Gastrocnemius medialis (tissue), 4 donors: Measurements from ENCODE around the gene ATP9B. TPM values are rescaled to one million over a fixed set of nuclear protein-coding genes. Genes with fewer than 3 reads are reported as not detected.

Experiments
- ATAC-seq, 2 donors: fragments of 150-250 bp; one replicate each; pipeline ENCODE4 v1.9.1; 2016
- DNase-seq, 2 donors: peaks; one replicate each; pipeline ENCODE4 v3.0.0-alpha.2; 2019
- H3K27ac ChIP-seq, 4 donors: fragments of 200-600 bp; sonication (generic); 1 replicate in 1 of 4; 2 replicates in 3 of 4; pipeline ENCODE4 v1.5.1; 2016 to 2018; ENCODE audit warnings: mild to moderate bottlenecking in 2 of 4, moderate library complexity in 1 of 4
- H3K27me3 ChIP-seq, 3 donors: fragments of 200-600 bp; sonication (generic) in 2 of 3; 1 replicate in 1 of 3; 2 replicates in 2 of 3; pipeline versions ENCODE4 v1.5.1 to v1.6.0; 2016 to 2019; ENCODE audit warnings: mild to moderate bottlenecking in 1 of 3, moderate library complexity in 1 of 3
- H3K36me3 ChIP-seq, 2 donors: fragments of 200-600 bp; sonication (generic) in 1 of 2; one replicate each; pipeline ENCODE4 v1.5.1; 2017 to 2018
- H3K4me1 ChIP-seq, 2 donors: fragments of 200-600 bp; sonication (generic) in 1 of 2; one replicate each; pipeline ENCODE4 v1.5.1; 2016 to 2017; ENCODE audit warnings: mild to moderate bottlenecking in 2 of 2
- H3K4me3 ChIP-seq, 4 donors: fragments of 200-600 bp; sonication (generic) in 3 of 4; 1 replicate in 1 of 4; 2 replicates in 3 of 4; pipeline ENCODE4 v1.5.1; 2016 to 2019; ENCODE audit warnings: mild to moderate bottlenecking in 2 of 4
- H3K9me3 ChIP-seq, 3 donors: fragments of 200-600 bp; sonication (generic) in 2 of 3; 1 replicate in 1 of 3; 2 replicates in 2 of 3; pipeline ENCODE4 v1.5.1; 2016 to 2019
- POLR2A ChIP-seq, 2 donors: fragments of 450-650 bp; IDR thresholded peaks; one replicate each; pipeline ENCODE4 v1.6.1; 2017; ENCODE audit warnings: antibody characterized with exemption in 2 of 2, mild to moderate bottlenecking in 2 of 2, moderate library complexity in 2 of 2
- in situ Hi-C, 4 donors: fragments of 200-750 bp; cut with MboI; loops; one replicate each; pipeline versions ENCODE4 v1.15.0 to v1.8.0; 2017; ENCODE audit warnings: low sequenced_read_pairs in 4 of 4
- intact Hi-C: fragments of 100-400 bp; cut with DNase I; formaldehyde crosslinking; loops from one replicate; pipeline ENCODE4 v1.15.1; 2023; ENCODE audit warnings: low total_unique reads
- total RNA-seq, 4 donors: library from RNA; depleted of rRNA; stranded (reverse); fragments of >200 nt; gene quantifications; one replicate each; pipeline versions ENCODE4 v1.1.0 to v1.2.3, GENCODE V29; 2016
- TF ChIP-seq, protein P1 (sequence below), 5 experiments: fragments of 450-650 bp in 3 of 5; fragments of 200-600 bp in 2 of 5; sonication (generic) in 2 of 5; IDR thresholded peaks in 4 of 5; conservative IDR thresholded peaks in 1 of 5; 1 replicate in 4 of 5; 2 replicates in 1 of 5; pipeline ENCODE4 v1.5.1; 2016 to 2019; ENCODE audit warnings: antibody characterized with exemption in 5 of 5, mild to moderate bottlenecking in 3 of 5, moderate library complexity in 3 of 5

Gene ATP9B
- total RNA-seq, 4 donors from 2014 or later: 9.9 to 33.6 (median 18.6) TPM

DNA sequence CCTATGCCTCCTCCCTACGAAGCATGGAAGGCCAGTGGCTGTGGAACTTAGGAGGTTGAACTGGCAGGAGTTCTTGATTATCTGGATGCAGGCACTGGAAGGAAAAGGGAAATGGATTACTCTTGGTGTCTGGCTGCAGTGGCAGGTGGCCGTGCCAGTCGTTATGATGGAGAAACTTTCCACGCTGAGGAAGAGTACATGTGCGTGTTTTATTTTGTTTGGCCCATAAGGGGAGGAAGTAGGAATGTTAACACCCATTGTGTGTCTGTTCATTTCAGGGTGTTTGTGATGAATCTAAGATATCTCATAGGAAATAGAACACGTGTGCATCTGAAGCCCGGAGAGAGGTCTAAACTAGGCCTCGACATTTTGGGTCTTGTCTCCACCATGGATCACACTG, 203.7 kb downstream of the ATP9B start:
- no peak overlapping the region for H3K27ac ChIP-seq
- no peaks in the 10 kb centered on the region for H3K27me3 ChIP-seq
- peaks cover 0 to 11% of the 10 kb centered on the region in 2 donors for H3K36me3 ChIP-seq
- no peak overlapping the region for H3K4me3 ChIP-seq
- H3K4me1 ChIP-seq: no peaks in the 10 kb centered on the region
- H3K9me3 ChIP-seq: no peaks in the 10 kb centered on the region
- in situ Hi-C loops (no loop called here), intact Hi-C loops (no loop called here)
- DNase-seq (no peak), ATAC-seq (no peak)
- TF ChIP-seq, protein P1, sequence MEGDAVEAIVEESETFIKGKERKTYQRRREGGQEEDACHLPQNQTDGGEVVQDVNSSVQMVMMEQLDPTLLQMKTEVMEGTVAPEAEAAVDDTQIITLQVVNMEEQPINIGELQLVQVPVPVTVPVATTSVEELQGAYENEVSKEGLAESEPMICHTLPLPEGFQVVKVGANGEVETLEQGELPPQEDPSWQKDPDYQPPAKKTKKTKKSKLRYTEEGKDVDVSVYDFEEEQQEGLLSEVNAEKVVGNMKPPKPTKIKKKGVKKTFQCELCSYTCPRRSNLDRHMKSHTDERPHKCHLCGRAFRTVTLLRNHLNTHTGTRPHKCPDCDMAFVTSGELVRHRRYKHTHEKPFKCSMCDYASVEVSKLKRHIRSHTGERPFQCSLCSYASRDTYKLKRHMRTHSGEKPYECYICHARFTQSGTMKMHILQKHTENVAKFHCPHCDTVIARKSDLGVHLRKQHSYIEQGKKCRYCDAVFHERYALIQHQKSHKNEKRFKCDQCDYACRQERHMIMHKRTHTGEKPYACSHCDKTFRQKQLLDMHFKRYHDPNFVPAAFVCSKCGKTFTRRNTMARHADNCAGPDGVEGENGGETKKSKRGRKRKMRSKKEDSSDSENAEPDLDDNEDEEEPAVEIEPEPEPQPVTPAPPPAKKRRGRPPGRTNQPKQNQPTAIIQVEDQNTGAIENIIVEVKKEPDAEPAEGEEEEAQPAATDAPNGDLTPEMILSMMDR (IDR thresholded peaks at IDR 0.05 in 4 of 5, conservative IDR thresholded peaks at IDR 0.05 in 1 of 5): no peak
- TF ChIP-seq POLR2A (IDR thresholded peaks at IDR 0.05): no peak

DNA sequence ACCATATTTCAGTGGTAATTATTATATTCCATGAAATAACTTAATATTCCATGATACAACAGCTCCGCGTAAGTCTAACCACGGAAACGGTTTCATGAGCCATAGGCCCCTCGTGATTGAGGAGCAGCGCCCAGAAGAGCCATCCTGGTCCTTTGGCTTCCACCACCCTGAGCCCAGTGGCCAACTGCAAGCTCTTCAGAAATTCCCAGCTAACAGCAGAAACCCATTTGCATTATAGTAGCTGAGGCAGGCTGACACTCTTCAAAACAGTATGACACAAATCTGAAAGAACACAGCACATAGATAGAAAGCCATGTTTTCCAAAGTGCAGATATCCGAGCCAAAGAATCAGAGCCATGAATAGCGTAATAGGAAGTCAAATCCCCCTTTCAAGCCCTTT, 205.6 kb downstream of the ATP9B start:
- no peak for ATAC-seq
- H3K27me3 ChIP-seq: no peaks in the 10 kb centered on the region
- intact Hi-C loops (no loop called here), in situ Hi-C loops (no loop called here)
- H3K27ac ChIP-seq: no peak overlapping the region
- no peak for DNase-seq
- H3K4me1 ChIP-seq: no peaks in the 10 kb centered on the region
- peaks cover 0 to 19% of the 10 kb centered on the region in 2 donors for H3K36me3 ChIP-seq
- H3K9me3 ChIP-seq: no peaks in the 10 kb centered on the region
- TF ChIP-seq POLR2A (IDR thresholded peaks at IDR 0.05): no peak
- TF ChIP-seq, protein P1 (IDR thresholded peaks at IDR 0.05 in 4 of 5, conservative IDR thresholded peaks at IDR 0.05 in 1 of 5): no peak
- no peak overlapping the region for H3K4me3 ChIP-seq

DNA sequence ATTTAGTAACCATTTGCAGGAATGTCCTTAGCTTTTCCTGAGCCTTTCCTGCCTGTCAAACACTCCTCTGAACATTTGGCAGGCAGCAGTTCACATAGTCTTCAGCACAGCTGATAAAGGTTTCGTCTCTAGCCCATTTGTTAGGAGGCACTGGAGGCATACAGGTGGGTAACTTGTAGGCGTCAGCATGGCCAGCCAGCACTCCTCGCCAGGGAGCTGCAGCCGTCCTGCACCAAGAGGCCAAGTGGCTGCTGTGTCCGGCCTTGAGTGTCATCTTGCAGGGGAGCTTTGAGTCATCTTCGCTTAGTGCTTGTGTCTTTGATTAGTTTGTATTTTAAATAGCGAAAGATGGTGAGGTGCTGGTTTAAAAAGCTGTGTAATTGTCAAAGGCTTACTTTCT, 206.3 kb downstream of the ATP9B start:
- ATAC-seq (no peak), DNase-seq (no peak)
- Histone ChIP-seq H3K4me3 (no peak overlapping the region), H3K4me1 (no peaks in the 10 kb centered on the region), H3K27me3 (no peaks in the 10 kb centered on the region), H3K36me3 (peaks cover 0 to 19% of the 10 kb centered on the region in 2 donors), H3K9me3 (no peaks in the 10 kb centered on the region), H3K27ac (no peak overlapping the region)
- intact Hi-C loops: no loop called here
- TF ChIP-seq, protein P1 (IDR thresholded peaks at IDR 0.05 in 4 of 5, conservative IDR thresholded peaks at IDR 0.05 in 1 of 5): no peak
- no peak for TF ChIP-seq POLR2A (IDR thresholded peaks at IDR 0.05)
- in situ Hi-C loops: no loop called here

DNA sequence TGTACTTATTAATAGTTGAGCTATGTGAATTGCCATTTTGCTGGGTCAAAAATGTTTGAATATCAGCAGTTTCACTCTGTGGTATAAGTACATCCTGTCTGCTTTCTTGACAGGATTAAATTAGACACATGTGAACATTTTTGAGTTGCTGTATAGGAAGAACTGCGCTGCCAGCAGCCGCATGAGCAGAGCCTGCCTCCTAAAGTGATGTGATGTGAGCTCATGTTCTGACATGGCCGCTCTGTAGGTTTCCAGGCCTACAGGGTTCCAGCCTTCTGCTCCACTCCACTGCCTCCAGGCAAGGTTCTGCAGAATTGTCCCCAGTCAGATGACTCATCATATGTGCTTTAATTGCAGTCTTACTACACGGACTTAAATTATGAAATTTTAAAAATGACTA, 206.8 kb downstream of the ATP9B start:
- Histone ChIP-seq H3K9me3 (no peaks in the 10 kb centered on the region), H3K4me3 (no peak overlapping the region), H3K27me3 (no peaks in the 10 kb centered on the region), H3K36me3 (peaks cover 0 to 21% of the 10 kb centered on the region in 2 donors), H3K4me1 (no peaks in the 10 kb centered on the region), H3K27ac (no peak overlapping the region)
- ATAC-seq: no peak
- intact Hi-C loops (no loop called here), in situ Hi-C loops (no loop called here)
- no peak for DNase-seq
- TF ChIP-seq, protein P1 (IDR thresholded peaks at IDR 0.05 in 4 of 5, conservative IDR thresholded peaks at IDR 0.05 in 1 of 5): no peak
- TF ChIP-seq POLR2A (IDR thresholded peaks at IDR 0.05): no peak

DNA sequence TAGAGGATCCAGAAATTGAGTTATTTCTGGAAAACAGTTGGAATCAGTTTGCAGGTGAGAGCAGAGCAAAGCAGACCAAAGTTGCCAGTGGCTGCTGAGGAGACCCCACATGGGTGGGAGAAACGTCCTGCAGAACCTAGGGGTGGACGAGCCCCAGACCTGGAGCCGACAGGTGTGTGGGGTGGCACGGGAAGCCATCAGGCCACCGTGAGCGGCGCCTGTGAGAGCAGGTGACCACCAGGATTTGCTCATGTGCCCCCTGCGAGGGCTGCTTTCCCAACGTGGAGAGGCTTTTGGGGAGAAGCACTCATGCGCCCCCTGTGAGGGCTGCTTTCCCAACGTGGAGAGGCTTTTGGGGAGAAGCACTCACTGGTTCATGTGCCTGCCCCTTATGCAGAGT, 209.7 kb downstream of the ATP9B start:
- in situ Hi-C loops: no loop called here
- Histone ChIP-seq H3K4me3 (no peak overlapping the region), H3K27me3 (no peaks in the 10 kb centered on the region), H3K4me1 (no peaks in the 10 kb centered on the region), H3K9me3 (no peaks in the 10 kb centered on the region), H3K36me3 (peaks cover 0 to 25% of the 10 kb centered on the region in 2 donors), H3K27ac (no peak overlapping the region)
- DNase-seq: no peak
- ATAC-seq: no peak
- intact Hi-C loops: no loop called here
- TF ChIP-seq, protein P1 (IDR thresholded peaks at IDR 0.05 in 4 of 5, conservative IDR thresholded peaks at IDR 0.05 in 1 of 5): no peak
- no peak for TF ChIP-seq POLR2A (IDR thresholded peaks at IDR 0.05)
